Naive thymus-derived CD8-positive, alpha-beta T cell (primary cell): ENCODE data around the gene KCNK4. TPM values are rescaled to one million over a fixed set of nuclear protein-coding genes. Genes with fewer than 3 reads are reported as not detected.

Source experiments
- ATAC-seq, 2 donors: fragments of 150-1000 bp; cut with Tn5 transposase in 1 of 2; sonication (Bioruptor Pico), chemical (Tn5 transposase) in 1 of 2; 1 replicate in 1 of 2; 2 replicates in 1 of 2; pipeline ENCODE4 v1.10.0; 2021; ENCODE audit warnings: mild to moderate bottlenecking in 2 of 2, moderate library complexity in 2 of 2
- POLR2A ChIA-PET: fragments of 350-600 bp; sonication (Branson Sonifier 250); formaldehyde crosslinking; loops from one replicate; lab custom pipeline; 2021; ENCODE audit warnings: antibody characterized with exemption; lab: Charles Lee
- DNase-seq, 10 donors: peaks; one replicate each; pipeline versions ENCODE4 v3.0.0 to v3.0.0-alpha.2; 2020 to 2022
- H3K27ac Mint-ChIP-seq, 10 donors: one replicate each; pipeline ENCODE4 v1.8.0; 2020 to 2022; ENCODE audit warnings: mild to moderate bottlenecking in 10 of 10, mixed read lengths in 10 of 10, moderate library complexity in 4 of 10, inconsistent platforms in 1 of 10
- H3K27me3 Mint-ChIP-seq, 5 donors: one replicate each; pipeline ENCODE4 v1.8.0; 2021 to 2022; ENCODE audit warnings: mixed read lengths in 5 of 5
- H3K36me3 Mint-ChIP-seq, 3 donors: one replicate each; pipeline ENCODE4 v1.8.0; 2020 to 2022; ENCODE audit warnings: mixed read lengths in 3 of 3, mild to moderate bottlenecking in 2 of 3, inconsistent platforms in 1 of 3
- H3K4me1 Mint-ChIP-seq, 4 donors: one replicate each; pipeline ENCODE4 v1.8.0; 2021 to 2022; ENCODE audit warnings: mixed read lengths in 4 of 4
- H3K4me3 Mint-ChIP-seq, 10 donors: one replicate each; pipeline ENCODE4 v1.8.0; 2020 to 2022; ENCODE audit warnings: mild to moderate bottlenecking in 10 of 10, mixed read lengths in 10 of 10, moderate library complexity in 6 of 10, inconsistent platforms in 1 of 10
- H3K9me3 Mint-ChIP-seq, 9 donors: one replicate each; pipeline ENCODE4 v1.8.0; 2020 to 2022; ENCODE audit warnings: mixed read lengths in 9 of 9, mild to moderate bottlenecking in 3 of 9, inconsistent platforms in 1 of 9, moderate library complexity in 1 of 9
- polyA plus RNA-seq, 3 donors: library from polyadenylated mRNA; unstranded; fragments of 300-500 nt; fragmentation: Illumina TruSeq; gene quantifications; one replicate each; pipeline ENCODE4 v1.2.3, GENCODE V29; 2021
- total RNA-seq, 8 experiments: library from RNA in 2 of 8; stranded (reverse) in 2 of 8; gene quantifications; one replicate each; pipeline ENCODE4 v1.2.3 and lab custom pipeline; 2021 to 2026

Gene KCNK4
- total and polyA plus RNA-seq, 5 experiments from 2014 or later = not detected

GRCh38 chr11:64297699-64298358 is 6.7 kb downstream of the KCNK4 start:
- Mint-ChIP-seq H3K9me3 (no peaks in the 10 kb centered on the region), H3K27ac (no peak overlapping the region), H3K36me3 (peaks cover 0 to 2% (median 0%) of the 10 kb centered on the region in 3 donors), H3K4me3 (peak overlapping the region in 1 of 10 donors; percentile 11), H3K27me3 (peaks cover 37 to 81% (median 60%) of the 10 kb centered on the region in 5 donors), H3K4me1 (peaks cover 10 to 33% (median 29%) of the 10 kb centered on the region in 4 donors)
- no peak for ATAC-seq
- POLR2A ChIA-PET = interaction anchor here (0.7 to 1.2 kb wide), 3 partner anchors 26 to 72 kb away, joined by 3 to 5 read pairs (median 4); partner anchors contain the start of genes NUDT22 and TRPT1
- DNase-seq = peak in 2 of 10 donors; percentile 14 to 57

GRCh38 chr11:64298966-64299846 is 8.1 kb downstream of the KCNK4 start:
- peak overlapping the region in 7 of 10 donors; percentile 24 to 86 (median 68) for H3K27ac Mint-ChIP-seq
- H3K36me3 Mint-ChIP-seq = peaks cover 0 to 2% (median 0%) of the 10 kb centered on the region in 3 donors
- DNase-seq (no peak), ATAC-seq (no peak)
- peak overlapping the region in 9 of 10 donors; percentile 66 to 87 (median 78) for H3K4me3 Mint-ChIP-seq
- POLR2A ChIA-PET = interaction anchor here (0.6 to 0.7 kb wide), 3 partner anchors 43 to 1443 kb away, joined by 3 to 5 read pairs (median 4); no protein-coding TSS in a partner anchor
- H3K9me3 Mint-ChIP-seq = no peaks in the 10 kb centered on the region
- H3K4me1 Mint-ChIP-seq = peaks cover 13 to 39% (median 33%) of the 10 kb centered on the region in 4 donors
- H3K27me3 Mint-ChIP-seq = peaks cover 32 to 67% (median 53%) of the 10 kb centered on the region in 5 donors

- Mint-ChIP-seq H3K4me3 (peak within 1 kb of the TSS; percentile 66 to 87 (median 78)), H3K27ac (peak within 1 kb of the TSS in 8 of 10 donors; percentile 72 to 90 (median 86)), H3K9me3 (no peaks in the 10 kb centered on the region), H3K36me3 (peaks cover 0 to 2% (median 0%) of the 10 kb centered on the region in 3 donors), H3K27me3 (peaks cover 31 to 61% (median 47%) of the 10 kb centered on the region in 5 donors), H3K4me1 (peaks cover 14 to 42% (median 36%) of the 10 kb centered on the region in 4 donors)
- DNase-seq (peak in 5 of 10 donors; percentile 28 to 59 (median 39)), ATAC-seq (no peak)
- POLR2A ChIA-PET = interaction anchor here (1.1 to 7.5 kb wide), 4 partner anchors 16 to 94 kb away, joined by 4 to 113 read pairs (median 10); partner anchors contain the start of genes BAD and FERMT3
Observed at GRCh38 chr11:64299847-64300648, 8.9 kb downstream of the KCNK4 start, which contains the start of gene CATSPERZ. CATSPERZ (plus strand) TSS chr11:64300358; CDS start chr11:64300411, 53 bp downstream.

GRCh38 chr11:64303109-64304031 is 12.3 kb downstream of the KCNK4 start:
- H3K9me3 Mint-ChIP-seq = no peaks in the 10 kb centered on the region
- peaks cover 13 to 28% (median 20%) of the 10 kb centered on the region in 5 donors for H3K27me3 Mint-ChIP-seq
- ATAC-seq = no peak
- peak overlapping the region in 5 of 10 donors; percentile 4 to 97 (median 93) for H3K4me3 Mint-ChIP-seq
- peaks cover 0 to 9% (median 0%) of the 10 kb centered on the region in 3 donors for H3K36me3 Mint-ChIP-seq
- POLR2A ChIA-PET = interaction anchor here (1.0 to 7.5 kb wide), 16 partner anchors 14 to 1350 kb away, joined by 3 to 113 read pairs (median 6); partner anchors contain the start of genes BAD, FERMT3, FKBP2 and GPR137
- peaks cover 22 to 51% (median 44%) of the 10 kb centered on the region in 4 donors for H3K4me1 Mint-ChIP-seq
- H3K27ac Mint-ChIP-seq = peak overlapping the region in 6 of 10 donors; percentile 11 to 97 (median 95)
- no peak for DNase-seq

- H3K27me3 Mint-ChIP-seq = peaks cover 12 to 22% (median 15%) of the 10 kb centered on the region in 5 donors
- no peak for DNase-seq
- H3K27ac Mint-ChIP-seq = peak overlapping the region; percentile 87 to 98 (median 95)
- no peak for ATAC-seq
- POLR2A ChIA-PET = interaction anchor here (0.9 to 7.5 kb wide), 17 partner anchors 13 to 465 kb away, joined by 3 to 113 read pairs (median 6); partner anchors contain the start of genes BAD, FERMT3, FKBP2 and GPR137
- H3K4me1 Mint-ChIP-seq = peaks cover 22 to 48% (median 43%) of the 10 kb centered on the region in 4 donors
- no peaks in the 10 kb centered on the region for H3K9me3 Mint-ChIP-seq
- peaks cover 0 to 9% (median 0%) of the 10 kb centered on the region in 3 donors for H3K36me3 Mint-ChIP-seq
- peak overlapping the region; percentile 85 to 97 (median 93) for H3K4me3 Mint-ChIP-seq
Observed at GRCh38 chr11:64304032-64304315, 12.9 kb downstream of the KCNK4 start.

- H3K27me3 Mint-ChIP-seq = peaks cover 12 to 18% (median 14%) of the 10 kb centered on the region in 5 donors
- H3K9me3 Mint-ChIP-seq = no peaks in the 10 kb centered on the region
- H3K4me1 Mint-ChIP-seq = peaks cover 22 to 47% (median 43%) of the 10 kb centered on the region in 4 donors
- POLR2A ChIA-PET = interaction anchor here (0.7 to 7.5 kb wide), 23 partner anchors 13 to 791 kb away, joined by 3 to 113 read pairs (median 5); partner anchors contain the start of genes BAD, FERMT3, FKBP2 and GPR137
- H3K36me3 Mint-ChIP-seq = peaks cover 0 to 12% (median 0%) of the 10 kb centered on the region in 3 donors
- H3K4me3 Mint-ChIP-seq = peak overlapping the region; percentile 85 to 97 (median 93)
- ATAC-seq (peak; percentile 33 to 39), DNase-seq (peak; percentile 83 to 95 (median 90))
- peak overlapping the region; percentile 87 to 98 (median 95) for H3K27ac Mint-ChIP-seq
Observed at GRCh38 chr11:64304316-64305072, 13.4 kb downstream of the KCNK4 start.

GRCh38 chr11:64305075-64305690 is 14.1 kb downstream of the KCNK4 start, which contains the start of gene ESRRA:
ESRRA (plus strand) TSS chr11:64305524; CDS start chr11:64307180, 1,656 bp downstream.
- Mint-ChIP-seq H3K36me3 (peaks cover 0 to 10% (median 0%) of the 10 kb centered on the region in 3 donors), H3K27me3 (peaks cover 8 to 12% (median 11%) of the 10 kb centered on the region in 5 donors), H3K4me3 (peak within 1 kb of the TSS; percentile 93 to 99 (median 96)), H3K9me3 (no peaks in the 10 kb centered on the region), H3K4me1 (peaks cover 20 to 44% (median 39%) of the 10 kb centered on the region in 4 donors), H3K27ac (peak within 1 kb of the TSS; percentile 88 to 98 (median 96))
- DNase-seq (peak; percentile 98 to 100 (median 100)), ATAC-seq (peak; percentile 70 to 74)
- POLR2A ChIA-PET = interaction anchor here (0.7 to 7.5 kb wide), 17 partner anchors 12 to 790 kb away, joined by 3 to 113 read pairs (median 6); partner anchors contain the start of genes BAD, FERMT3, FKBP2 and GPR137

GRCh38 chr11:64305691-64306562 is 14.8 kb downstream of the KCNK4 start:
- DNase-seq (peak; percentile 53 to 85 (median 60)), ATAC-seq (peak; percentile 20 to 26)
- no peaks in the 10 kb centered on the region for H3K9me3 Mint-ChIP-seq
- peaks cover 18 to 40% (median 34%) of the 10 kb centered on the region in 4 donors for H3K4me1 Mint-ChIP-seq
- H3K36me3 Mint-ChIP-seq = peaks cover 0 to 13% (median 0%) of the 10 kb centered on the region in 3 donors
- H3K27ac Mint-ChIP-seq = peak overlapping the region; percentile 86 to 97 (median 94)
- POLR2A ChIA-PET = interaction anchor here (1.0 to 7.5 kb wide), 11 partner anchors 11 to 120 kb away, joined by 3 to 113 read pairs (median 7); partner anchors contain the start of genes BAD, FERMT3, GPR137 and PPP1R14B
- H3K4me3 Mint-ChIP-seq = peak overlapping the region; percentile 88 to 99 (median 96)
- peaks cover 1 to 7% (median 5%) of the 10 kb centered on the region in 5 donors for H3K27me3 Mint-ChIP-seq
